Fibroblast of the aortic adventitia (primary cell): ENCODE data around the gene RSPRY1. TPM values are rescaled to one million over a fixed set of nuclear protein-coding genes. Genes with fewer than 3 reads are reported as not detected.

Source experiments
- DNase-seq: peaks from one replicate; pipeline ENCODE4 v3.0.0-alpha.2; 2010; ENCODE audit warnings: low read depth
- H3K4me3 ChIP-seq: 2 replicates; pipeline ENCODE4 v1.5.1; 2011; ENCODE audit warnings: low read depth, mild to moderate bottlenecking, control low read depth, low read length, moderate library complexity
- CTCF ChIP-seq: IDR thresholded peaks from 2 replicates; pipeline ENCODE4 v1.5.1; 2011; ENCODE audit warnings: mild to moderate bottlenecking, low read length, control low read depth, inconsistent platforms; ENCODE audit not compliant: insufficient read depth
- total RNA-seq: library from RNA; depleted of rRNA; stranded (reverse); fragments of >200 nt; gene quantifications from 2 replicates; pipeline ENCODE4 v1.2.3, GENCODE V29; 2012; ENCODE audit warnings: low replicate concordance

RSPRY1 gene
- total RNA-seq, 1 donor = 49.8 TPM

GRCh38 chr16:57165938-57166337 lies 20.2 kb upstream of the RSPRY1 start:
- TF ChIP-seq CTCF = no peak
- peak; percentile 62 for DNase-seq

GRCh38 chr16:57166451-57166850 lies 19.7 kb upstream of the RSPRY1 start:
- DNase-seq = no peak
- no peak overlapping the region for H3K4me3 ChIP-seq
- no peak for TF ChIP-seq CTCF

More at GRCh38 chr16:57165938-57166337, 20.2 kb upstream of the RSPRY1 start:
- no peak overlapping the region for H3K4me3 ChIP-seq

- no peak overlapping the region for H3K4me3 ChIP-seq
- TF ChIP-seq CTCF = no peak
- peak; percentile 86 for DNase-seq
Observed at GRCh38 chr16:57166951-57167350, 19.2 kb upstream of the RSPRY1 start.

GRCh38 chr16:57167538-57167937 lies 18.6 kb upstream of the RSPRY1 start:
- H3K4me3 ChIP-seq = no peak overlapping the region
- no peak for TF ChIP-seq CTCF

GRCh38 chr16:57167953-57168352 lies 18.2 kb upstream of the RSPRY1 start:
- no peak overlapping the region for H3K4me3 ChIP-seq
- TF ChIP-seq CTCF = peak; percentile 81
- peak; percentile 88 for DNase-seq

More at GRCh38 chr16:57167538-57167937, 18.6 kb upstream of the RSPRY1 start:
- DNase-seq = no peak

GRCh38 chr16:57169327-57169726 lies 16.8 kb upstream of the RSPRY1 start:
- no peak for DNase-seq
- H3K4me3 ChIP-seq = no peak overlapping the region
- TF ChIP-seq CTCF = no peak

- TF ChIP-seq CTCF = no peak
- no peak overlapping the region for H3K4me3 ChIP-seq
- DNase-seq = no peak
Observed at GRCh38 chr16:57172721-57173290, 13.3 kb upstream of the RSPRY1 start.
